ENCODE measurements around the gene COL11A1.
"Not testable (repeated sequence)": the region's sequence is repeated elsewhere in the genome, so short reads cannot be mapped to it uniquely, and the experiment has no call there.

Gene COL11A1

DNA sequence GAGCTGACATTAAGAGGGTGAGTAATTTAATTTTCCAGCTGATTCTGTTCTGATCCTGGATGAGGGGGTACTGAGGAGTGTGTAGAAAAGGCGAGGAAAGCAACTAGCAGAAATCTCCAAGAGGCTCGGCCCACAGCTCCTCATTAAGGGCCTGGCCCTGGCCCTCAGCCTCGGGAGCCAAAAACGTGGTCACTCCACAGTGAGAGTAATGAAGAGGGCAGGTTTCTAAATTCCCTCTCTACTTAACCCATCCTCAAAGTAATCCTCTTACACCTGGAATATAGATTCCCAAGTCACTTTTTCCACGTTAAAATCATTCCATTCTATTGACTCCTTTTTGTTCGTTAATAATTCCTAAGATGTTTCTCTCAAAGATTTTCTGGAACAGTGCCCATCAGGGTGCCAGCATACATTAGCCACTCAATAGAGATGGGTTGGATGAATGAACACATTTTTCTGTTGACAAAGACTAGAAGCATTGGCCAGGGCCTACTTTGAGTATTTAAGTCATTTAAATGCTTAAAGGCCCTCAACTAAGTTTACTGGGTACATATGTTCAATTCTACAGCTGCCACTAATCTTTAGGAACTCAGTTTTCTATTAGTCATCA is 1.1 kb upstream of the COL11A1 start:
- no peak for TF ChIP-seq POLR2A (IDR thresholded peaks at IDR 0.05; ENCODE audit: low read depth, low read length)
- FAIRE-seq, result no peak
- no peak for DNase-seq (ENCODE audit: insufficient read length, low spot score)

DNA sequence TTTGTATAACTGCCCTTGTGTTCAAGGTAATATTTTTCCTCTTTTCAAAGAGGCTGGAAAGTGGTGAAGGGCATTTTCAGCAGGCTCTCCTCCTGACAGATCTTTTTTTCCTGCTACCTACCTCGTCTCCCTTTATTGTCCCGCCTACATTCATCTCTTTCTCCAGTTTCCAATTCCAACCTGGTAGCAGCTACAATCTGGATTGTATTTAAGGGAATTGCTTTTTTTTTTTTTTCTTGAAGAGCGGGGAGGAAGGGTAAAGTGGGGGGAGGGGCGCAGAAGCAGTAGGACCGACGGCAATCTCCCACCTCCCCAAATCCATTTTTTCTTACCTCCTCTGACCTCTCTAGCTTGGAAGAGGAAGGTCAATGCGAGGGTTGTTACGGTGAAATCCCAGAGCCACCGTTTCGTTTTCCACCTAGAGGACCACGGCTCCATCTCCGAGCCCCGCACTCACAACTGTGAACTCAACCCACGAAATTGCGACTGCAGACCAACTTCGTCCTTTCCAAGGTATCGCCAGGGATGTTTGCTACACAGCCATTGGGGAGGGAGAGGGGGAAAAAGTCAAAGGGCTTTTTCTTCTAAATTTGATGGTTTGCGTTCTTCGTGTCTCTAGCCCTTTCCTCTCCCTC is 464 bp downstream of the COL11A1 start:
- DNase-seq (ENCODE audit: insufficient read length, low spot score) (no peak), FAIRE-seq (no peak)
- TF ChIP-seq POLR2A (IDR thresholded peaks at IDR 0.05; ENCODE audit: low read depth, low read length), result no peak

GRCh38 chr1:103106426-103107341 is 1.6 kb downstream of the COL11A1 start:
- FAIRE-seq (peak; percentile 80), DNase-seq (ENCODE audit: insufficient read length, low spot score) (peak; percentile 54)
- no peak for TF ChIP-seq POLR2A (IDR thresholded peaks at IDR 0.05; ENCODE audit: low read depth, low read length)

GRCh38 chr1:103101399-103101798 is 6.9 kb downstream of the COL11A1 start:
- FAIRE-seq (no peak), DNase-seq (ENCODE audit: insufficient read length, low spot score) (no peak)

GRCh38 chr1:103089221-103089620 is 19.1 kb downstream of the COL11A1 start:
- no peak for TF ChIP-seq POLR2A (IDR thresholded peaks at IDR 0.05; ENCODE audit: low read depth, low read length)
- FAIRE-seq (no peak), DNase-seq (ENCODE audit: insufficient read length, low spot score) (no peak)

More at GRCh38 chr1:103101399-103101798, 6.9 kb downstream of the COL11A1 start:
- no peak for TF ChIP-seq POLR2A (IDR thresholded peaks at IDR 0.05; ENCODE audit: low read depth, low read length)

GRCh38 chr1:103087256-103087655 is 21.1 kb downstream of the COL11A1 start:
- no peak for TF ChIP-seq POLR2A (IDR thresholded peaks at IDR 0.05; ENCODE audit: low read depth, low read length)
- DNase-seq (ENCODE audit: insufficient read length, low spot score) (no peak), FAIRE-seq (no peak)

GRCh38 chr1:103084181-103084580 is 24.1 kb downstream of the COL11A1 start:
- no peak for TF ChIP-seq POLR2A (IDR thresholded peaks at IDR 0.05; ENCODE audit: low read depth, low read length)
- FAIRE-seq, result no peak
- DNase-seq (ENCODE audit: insufficient read length, low spot score), result no peak

DNA sequence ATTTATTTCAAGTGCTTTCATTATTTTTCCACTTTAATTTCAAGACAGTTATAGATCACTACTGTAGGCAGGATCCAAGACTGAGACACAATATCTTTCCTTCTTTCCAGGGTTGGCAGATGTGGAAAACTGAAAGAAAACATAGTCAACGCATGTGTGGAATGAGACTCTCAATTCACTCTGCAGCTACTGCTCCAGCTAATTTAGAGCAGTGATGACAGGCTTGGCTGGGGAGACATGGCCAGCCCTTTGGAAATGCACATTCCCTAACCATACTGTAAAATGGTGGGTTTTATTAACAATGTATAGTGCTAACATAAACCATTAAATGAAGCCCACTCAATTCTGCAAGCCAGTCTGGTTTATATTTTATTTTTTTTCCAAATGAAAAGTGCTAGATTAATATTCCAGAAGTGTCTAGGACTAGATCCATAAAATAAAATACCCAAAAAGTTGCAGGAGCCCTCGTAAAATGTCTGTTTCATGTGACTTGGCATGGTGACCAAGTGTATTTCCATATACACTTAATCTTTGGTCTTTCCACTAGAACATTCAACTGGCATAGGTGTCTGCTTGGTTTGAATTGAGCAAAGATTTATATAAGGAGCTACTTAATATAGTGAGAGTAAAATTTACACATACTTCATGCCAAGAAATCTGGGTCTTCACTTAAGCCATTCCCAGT is 32.9 kb downstream of the COL11A1 start:
- DNase-seq (ENCODE audit: insufficient read length, low spot score) (no peak), FAIRE-seq (no peak)
- no peak for TF ChIP-seq POLR2A (IDR thresholded peaks at IDR 0.05; ENCODE audit: low read depth, low read length)

DNA sequence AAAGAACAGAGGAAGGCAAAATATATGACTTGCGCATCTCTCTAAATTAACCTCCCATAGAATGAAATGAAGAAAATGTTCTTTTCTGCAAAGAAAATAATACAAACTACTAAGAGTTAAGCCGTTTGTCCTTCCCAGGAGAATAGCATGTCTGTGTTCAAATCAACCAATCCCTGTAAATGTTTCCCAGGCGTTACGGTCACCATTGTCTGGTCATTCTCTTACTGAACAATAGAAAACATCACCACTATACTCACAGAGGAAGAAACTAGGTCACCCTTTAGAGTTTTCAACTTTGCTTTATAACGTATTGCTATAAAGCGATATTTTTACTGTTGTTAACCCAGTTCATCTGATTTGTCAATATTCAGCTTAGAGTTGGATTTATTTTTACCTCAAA is 34.1 kb downstream of the COL11A1 start:
- no peak for DNase-seq (ENCODE audit: insufficient read length, low spot score)
- no peak for FAIRE-seq
- no peak for TF ChIP-seq POLR2A (IDR thresholded peaks at IDR 0.05; ENCODE audit: low read depth, low read length)

DNA sequence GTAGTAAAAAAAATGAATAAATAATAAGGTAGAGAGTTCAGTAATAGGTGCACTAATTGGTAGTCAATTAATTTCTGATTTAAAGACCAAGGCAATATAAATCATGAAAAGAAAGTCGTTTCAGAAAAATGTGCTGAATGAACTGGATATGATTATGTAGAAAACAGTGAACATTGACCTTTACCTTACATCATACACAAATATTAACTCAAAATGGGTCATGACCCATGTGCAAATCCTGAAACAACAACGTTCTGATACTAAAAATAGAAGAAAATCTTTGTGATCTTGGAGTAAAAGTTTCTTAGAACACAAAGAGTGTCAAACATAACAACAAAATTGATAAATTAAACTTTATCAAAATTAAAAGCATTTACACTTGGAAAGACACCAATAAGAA is 39.1 kb downstream of the COL11A1 start:
- DNase-seq (ENCODE audit: insufficient read length, low spot score), result no peak
- FAIRE-seq, result no peak
- TF ChIP-seq POLR2A (IDR thresholded peaks at IDR 0.05; ENCODE audit: low read depth, low read length), result no peak

DNA sequence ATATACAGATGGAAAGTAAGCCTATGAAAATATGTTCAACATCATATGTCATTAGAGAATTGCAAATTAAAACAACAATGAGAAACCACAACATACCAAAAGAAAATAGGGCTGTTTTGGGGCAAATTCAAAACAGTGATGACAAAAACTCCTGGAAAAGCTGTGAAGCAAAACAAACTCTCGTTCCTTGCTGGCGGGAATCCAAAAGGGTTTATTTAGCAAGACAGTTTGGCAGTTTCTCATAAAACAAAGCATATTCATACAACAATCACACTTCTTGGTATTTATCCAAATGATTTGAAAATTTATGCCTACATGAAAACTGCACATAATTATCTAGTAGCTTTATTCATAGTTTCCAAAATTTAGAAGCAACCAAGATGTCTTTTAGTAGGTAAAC is 44.4 kb downstream of the COL11A1 start:
- no peak for TF ChIP-seq POLR2A (IDR thresholded peaks at IDR 0.05; ENCODE audit: low read depth, low read length)
- no peak for FAIRE-seq
- no peak for DNase-seq (ENCODE audit: insufficient read length, low spot score)

GRCh38 chr1:103058391-103058790 is 49.9 kb downstream of the COL11A1 start:
- FAIRE-seq (no peak), DNase-seq (ENCODE audit: insufficient read length, low spot score) (no peak)
- no peak for TF ChIP-seq POLR2A (IDR thresholded peaks at IDR 0.05; ENCODE audit: low read depth, low read length)

DNA sequence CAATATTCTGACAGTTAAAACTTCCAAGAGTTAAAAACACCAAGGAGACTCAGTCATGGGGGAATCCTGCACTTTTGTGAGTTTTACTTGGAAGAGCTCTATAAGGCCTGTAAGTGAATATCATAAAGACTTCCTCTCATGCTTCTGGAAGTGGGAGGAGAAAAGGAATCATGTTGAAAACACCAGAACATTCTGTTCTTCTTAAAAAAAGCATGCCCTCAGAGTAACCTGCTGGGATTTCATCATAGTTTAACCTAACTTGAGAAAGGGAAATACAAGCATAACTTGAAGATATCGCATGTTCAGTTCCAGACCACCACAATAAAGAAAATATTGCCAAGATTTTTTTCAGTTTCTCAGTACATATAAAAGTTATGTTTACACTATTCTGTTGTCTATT is 51.9 kb downstream of the COL11A1 start:
- no peak for FAIRE-seq
- TF ChIP-seq POLR2A (IDR thresholded peaks at IDR 0.05; ENCODE audit: low read depth, low read length), result no peak
- DNase-seq (ENCODE audit: insufficient read length, low spot score), result no peak

DNA sequence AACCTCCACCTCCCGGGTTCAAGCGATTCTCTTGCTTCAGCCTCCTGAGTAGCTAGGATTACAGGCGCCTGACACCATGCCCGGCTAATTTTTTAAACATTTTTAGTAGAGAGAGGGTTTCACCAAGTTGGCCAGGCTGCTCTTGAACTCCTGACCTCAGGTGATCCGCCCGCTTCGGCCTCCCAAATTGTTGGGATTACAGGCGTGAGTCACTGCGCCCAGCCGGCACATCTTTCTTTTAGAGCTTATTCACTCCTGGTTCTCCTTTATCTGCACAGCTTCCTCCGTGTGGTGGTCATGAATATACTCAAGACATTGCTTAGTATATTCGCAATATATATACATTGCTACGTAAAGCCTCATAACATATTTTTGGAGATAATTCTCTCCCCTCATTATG is 80.2 kb downstream of the COL11A1 start:
- DNase-seq (ENCODE audit: insufficient read length, low spot score); FAIRE-seq: not testable (repeated sequence)

Data from H54 (cell line).